H1 (cell line): ENCODE results near the gene FANCD2.

ENCODE experiments used
- BACH1 ChIP-seq: IDR thresholded peaks from 2 replicates; pipeline ENCODE4 v1.6.1; 2012; ENCODE audit warnings: low read length, improper control_type of control experiment
- POLR2A ChIP-seq, 2 experiments: IDR thresholded peaks; 1 replicate in 1 of 2; 2 replicates in 1 of 2; pipeline ENCODE4 v1.6.1; 2011; ENCODE audit warnings: low read depth in 2 of 2, low read length in 2 of 2, mild to moderate bottlenecking in 2 of 2; ENCODE audit errors: control extremely low read depth in 1 of 2
- TBP ChIP-seq: IDR thresholded peaks from 2 replicates; pipeline ENCODE4 v1.6.1; 2011; ENCODE audit warnings: low read depth, low read length, improper control_type of control experiment

GRCh38 chr3:9986230-9986725 is 40.0 kb upstream of the FANCD2 start:
- TF ChIP-seq BACH1 (no peak), POLR2A (IDR thresholded peaks at IDR 0.05; ENCODE audit: control extremely low read depth in 1 of 2, low read depth in 2 of 2, low read length in 2 of 2) (no peak), TBP (no peak)
